ENCODE data around the gene F11R.
"Not testable (repeated sequence)": the region's sequence is repeated elsewhere in the genome, so short reads cannot be mapped to it uniquely, and the experiment has no call there.

Gene F11R

DNA sequence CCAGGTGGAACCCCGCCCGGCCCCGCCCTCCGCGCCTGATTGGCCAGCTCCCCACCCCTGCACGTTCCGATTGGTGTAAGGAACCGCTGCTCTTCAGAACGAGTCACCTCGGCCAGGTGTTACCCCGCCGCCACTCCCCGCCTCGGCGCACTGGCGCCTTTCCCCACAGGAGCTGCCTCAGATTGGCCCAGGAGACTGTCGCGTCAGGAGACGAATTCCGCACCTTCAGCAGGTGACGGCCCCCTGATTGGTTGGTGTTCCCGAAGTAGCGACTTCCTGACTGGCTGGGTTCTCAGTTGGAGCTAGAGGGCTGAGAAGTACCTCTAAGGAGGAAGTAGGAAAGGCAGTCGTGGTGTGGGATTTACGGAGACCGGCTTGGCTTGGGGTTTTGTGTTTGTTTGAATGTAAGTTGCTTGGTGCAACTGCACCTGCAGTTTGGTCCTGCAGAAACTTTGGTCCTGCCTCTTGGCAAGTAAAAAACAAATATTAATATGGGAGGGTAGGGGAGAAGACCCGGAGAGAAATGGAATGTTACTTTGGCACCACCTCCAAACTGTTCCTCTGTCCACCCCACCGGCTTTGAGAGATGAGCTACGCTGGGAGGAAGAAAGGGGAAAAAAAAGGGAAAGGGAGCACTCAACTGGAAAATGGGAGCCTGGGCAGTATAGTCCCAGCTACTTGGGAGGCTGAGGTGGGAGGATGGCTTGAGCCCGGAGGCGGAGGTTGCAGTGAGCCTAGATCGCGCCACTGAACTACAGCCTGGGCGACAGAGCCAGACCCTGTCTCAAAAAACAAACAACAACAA, 415 bp upstream of the F11R start:
- H3K79me1 ChIP-seq (replicated peaks; ENCODE audit: low read length, poor library complexity, severe bottlenecking), result no peaks in the 10 kb centered on the region
- H2BK15ac ChIP-seq (ENCODE audit: low read depth, poor library complexity, severe bottlenecking), result no peak overlapping the region
- H3K4me1 ChIP-seq (ENCODE audit: control insufficient read depth, insufficient read depth, low read depth, low read length), result peaks cover 9% of the 10 kb centered on the region
- peak overlapping the region; percentile 96 for H3K4me2 ChIP-seq (ENCODE audit: low read length, poor library complexity, severe bottlenecking)
- H3K36me3 ChIP-seq (ENCODE audit: control insufficient read depth in 1 of 2, insufficient read depth in 2 of 2, low read depth in 1 of 2, low read length in 2 of 2), result no peaks in the 10 kb centered on the region
- WGBS, result 17% methylated on average over 33 of the region's 34 CpGs
- no peak overlapping the region for H3K4ac ChIP-seq (ENCODE audit: low read depth in 1 of 2, low read length in 2 of 2)
- no peak overlapping the region for H2BK5ac ChIP-seq (ENCODE audit: low read depth, low read length, poor library complexity, severe bottlenecking)
- H2AFZ ChIP-seq (ENCODE audit: low read depth, low read length), result no peak overlapping the region
- H3K9me3 ChIP-seq (ENCODE audit: control insufficient read depth, low read length), result no peaks in the 10 kb centered on the region
- H4K91ac ChIP-seq (ENCODE audit: low read length), result no peak overlapping the region
- H2BK12ac ChIP-seq (ENCODE audit: low read length in 2 of 2), result no peak overlapping the region
- peaks cover 9 to 33% of the 10 kb centered on the region in 2 experiments for H3K27me3 ChIP-seq (ENCODE audit: control insufficient read depth in 1 of 2, insufficient read depth in 1 of 2, low read length in 2 of 2)
- no peak overlapping the region for H3K23ac ChIP-seq (ENCODE audit: low read length in 2 of 2)
- H3K27ac ChIP-seq (ENCODE audit: low read length, poor library complexity, severe bottlenecking), result no peak overlapping the region
- H2AK5ac ChIP-seq (ENCODE audit: low read length, severe bottlenecking), result no peak overlapping the region
- H3K9ac ChIP-seq (ENCODE audit: low read length), result peak overlapping the region; percentile 12
- H2BK120ac ChIP-seq (ENCODE audit: low read depth, low read length), result no peak overlapping the region
- peak; percentile 58 for DNase-seq
- no peak overlapping the region for H4K8ac ChIP-seq (ENCODE audit: low read length)
- H3K18ac ChIP-seq (ENCODE audit: low read depth in 1 of 2, low read length in 2 of 2), result no peak overlapping the region
- no peak overlapping the region for H3K14ac ChIP-seq (ENCODE audit: low read length in 2 of 2)
- H3K4me3 ChIP-seq (ENCODE audit: insufficient read depth in 1 of 2, low read depth in 1 of 2, low read length in 2 of 2), result peak overlapping the region; percentile 61 to 83

DNA sequence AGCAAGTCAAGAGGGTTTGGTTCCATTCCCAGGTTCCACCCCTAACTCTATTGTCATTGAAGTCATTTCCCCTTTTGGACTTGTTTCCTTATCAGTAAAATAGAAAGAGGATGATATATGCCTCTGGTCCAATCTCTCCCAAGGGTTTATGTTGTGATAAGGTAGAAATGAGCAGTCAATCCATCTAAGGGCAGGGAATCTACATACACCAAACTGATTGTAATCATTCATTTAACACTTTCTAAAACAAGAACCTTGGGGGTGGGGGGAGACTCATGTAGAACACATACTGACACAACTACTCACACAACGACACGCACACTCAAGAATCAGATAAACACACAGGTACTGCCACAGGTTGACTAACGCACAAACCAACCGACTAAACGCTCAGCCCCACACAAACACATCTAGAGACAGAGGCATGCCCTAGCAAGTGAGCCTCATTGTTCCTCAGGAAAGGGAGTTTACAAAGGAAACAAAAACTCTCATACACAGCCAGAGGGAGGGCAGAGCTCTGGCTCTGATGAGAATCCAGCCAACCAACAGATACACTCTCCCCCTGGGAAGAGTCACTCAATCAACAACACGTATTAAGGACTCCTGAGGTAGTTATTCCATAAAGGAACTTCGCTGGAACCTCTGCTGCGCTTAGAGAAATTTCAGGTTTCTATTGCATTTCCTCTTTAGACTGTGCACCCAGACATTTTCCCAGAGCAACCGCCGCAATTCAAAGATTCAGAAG, 1.0 kb downstream of the F11R start:
- Histone ChIP-seq H3K18ac (ENCODE audit: low read depth in 1 of 2, low read length in 2 of 2) (no peak overlapping the region), H3K27me3 (ENCODE audit: control insufficient read depth in 1 of 2, insufficient read depth in 1 of 2, low read length in 2 of 2) (peaks cover 9 to 33% of the 10 kb centered on the region in 2 experiments), H3K9ac (ENCODE audit: low read length) (peak overlapping the region; percentile 62), H2BK120ac (ENCODE audit: low read depth, low read length) (no peak overlapping the region), H2AFZ (ENCODE audit: low read depth, low read length) (no peak overlapping the region), H3K4me3 (ENCODE audit: insufficient read depth in 1 of 2, low read depth in 1 of 2, low read length in 2 of 2) (peak overlapping the region; percentile 61 to 83), H3K23ac (ENCODE audit: low read length in 2 of 2) (no peak overlapping the region), H4K91ac (ENCODE audit: low read length) (no peak overlapping the region), H3K4me2 (ENCODE audit: low read length, poor library complexity, severe bottlenecking) (peak overlapping the region; percentile 96), H2BK15ac (ENCODE audit: low read depth, poor library complexity, severe bottlenecking) (no peak overlapping the region), H3K14ac (ENCODE audit: low read length in 2 of 2) (no peak overlapping the region), H3K4me1 (ENCODE audit: control insufficient read depth, insufficient read depth, low read depth, low read length) (peaks cover 9% of the 10 kb centered on the region), H3K9me3 (ENCODE audit: control insufficient read depth, low read length) (no peaks in the 10 kb centered on the region), H3K4ac (ENCODE audit: low read depth in 1 of 2, low read length in 2 of 2) (no peak overlapping the region), H3K27ac (ENCODE audit: low read length, poor library complexity, severe bottlenecking) (no peak overlapping the region), H4K8ac (ENCODE audit: low read length) (no peak overlapping the region), H2AK5ac (ENCODE audit: low read length, severe bottlenecking) (no peak overlapping the region), H2BK12ac (ENCODE audit: low read length in 2 of 2) (no peak overlapping the region), H3K79me1 (replicated peaks; ENCODE audit: low read length, poor library complexity, severe bottlenecking) (no peaks in the 10 kb centered on the region), H3K36me3 (ENCODE audit: control insufficient read depth in 1 of 2, insufficient read depth in 2 of 2, low read depth in 1 of 2, low read length in 2 of 2) (no peaks in the 10 kb centered on the region), H2BK5ac (ENCODE audit: low read depth, low read length, poor library complexity, severe bottlenecking) (no peak overlapping the region)
- DNase-seq, result no peak
- WGBS, result 12% methylated on average over 10 of the region's 10 CpGs

DNA sequence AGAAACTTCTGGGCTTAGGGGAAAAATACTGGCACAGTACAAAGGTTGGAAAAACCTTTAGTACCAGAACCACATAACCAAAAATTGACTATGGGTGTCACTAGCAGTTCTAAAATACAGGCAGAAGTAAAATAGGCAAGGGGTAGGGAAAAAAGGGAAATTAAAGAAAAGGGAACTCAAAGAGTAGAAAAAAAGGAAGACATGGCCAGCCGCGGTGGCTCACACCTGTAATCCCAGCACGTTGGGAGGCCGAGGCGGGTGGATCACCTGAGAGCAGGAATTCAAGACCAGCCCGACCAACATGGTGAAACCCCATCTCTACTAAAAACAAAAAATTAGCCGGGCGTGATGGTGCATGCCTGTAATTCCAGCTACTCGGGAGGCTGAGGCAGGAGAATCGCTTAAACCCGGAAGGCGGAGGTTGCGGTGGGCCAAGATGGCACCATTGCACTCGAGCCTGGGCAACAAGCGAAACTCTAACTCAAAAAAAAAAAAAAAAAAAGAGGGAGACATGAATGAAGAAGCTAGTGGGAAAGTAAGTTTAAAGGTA, 1.8 kb downstream of the F11R start:
- H3K36me3 ChIP-seq (ENCODE audit: control insufficient read depth in 1 of 2, insufficient read depth in 2 of 2, low read depth in 1 of 2, low read length in 2 of 2); H2AK5ac ChIP-seq (ENCODE audit: low read length, severe bottlenecking); H4K8ac ChIP-seq (ENCODE audit: low read length); H3K14ac ChIP-seq (ENCODE audit: low read length in 2 of 2); H3K18ac ChIP-seq (ENCODE audit: low read depth in 1 of 2, low read length in 2 of 2); H3K27ac ChIP-seq (ENCODE audit: low read length, poor library complexity, severe bottlenecking); H3K9me3 ChIP-seq (ENCODE audit: control insufficient read depth, low read length); DNase-seq; H3K79me1 ChIP-seq (replicated peaks; ENCODE audit: low read length, poor library complexity, severe bottlenecking); H2BK15ac ChIP-seq (ENCODE audit: low read depth, poor library complexity, severe bottlenecking); H3K4ac ChIP-seq (ENCODE audit: low read depth in 1 of 2, low read length in 2 of 2); H3K9ac ChIP-seq (ENCODE audit: low read length); H2BK120ac ChIP-seq (ENCODE audit: low read depth, low read length); H2BK5ac ChIP-seq (ENCODE audit: low read depth, low read length, poor library complexity, severe bottlenecking); H2BK12ac ChIP-seq (ENCODE audit: low read length in 2 of 2); H2AFZ ChIP-seq (ENCODE audit: low read depth, low read length); H3K23ac ChIP-seq (ENCODE audit: low read length in 2 of 2); H3K4me3 ChIP-seq (ENCODE audit: insufficient read depth in 1 of 2, low read depth in 1 of 2, low read length in 2 of 2); H3K4me2 ChIP-seq (ENCODE audit: low read length, poor library complexity, severe bottlenecking); H4K91ac ChIP-seq (ENCODE audit: low read length); H3K4me1 ChIP-seq (ENCODE audit: control insufficient read depth, insufficient read depth, low read depth, low read length): not testable (repeated sequence)
- H3K27me3 ChIP-seq (ENCODE audit: control insufficient read depth in 1 of 2, insufficient read depth in 1 of 2, low read length in 2 of 2), result peaks cover 9 to 33% of the 10 kb centered on the region in 2 experiments
- WGBS, result 97% methylated on average over 14 of the region's 15 CpGs

DNA sequence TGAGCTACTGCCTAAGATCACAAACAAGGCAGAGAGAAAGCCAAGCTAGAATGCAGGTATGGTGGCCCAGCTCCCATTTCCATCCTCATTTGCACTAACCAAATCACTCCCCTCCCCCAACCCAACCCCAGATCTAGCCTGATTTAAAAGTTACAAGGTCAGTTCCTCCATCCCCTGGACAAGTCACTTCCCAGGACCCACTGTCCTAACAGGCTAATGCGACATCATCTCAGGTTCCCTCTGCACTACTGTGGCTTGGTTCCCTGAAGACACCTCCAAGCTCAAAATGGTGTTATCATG, 2.4 kb downstream of the F11R start:
- Histone ChIP-seq H3K4me2 (ENCODE audit: low read length, poor library complexity, severe bottlenecking) (no peak overlapping the region), H3K4ac (ENCODE audit: low read depth in 1 of 2, low read length in 2 of 2) (no peak overlapping the region), H3K23ac (ENCODE audit: low read length in 2 of 2) (no peak overlapping the region), H2BK12ac (ENCODE audit: low read length in 2 of 2) (no peak overlapping the region), H2BK5ac (ENCODE audit: low read depth, low read length, poor library complexity, severe bottlenecking) (no peak overlapping the region), H3K9ac (ENCODE audit: low read length) (no peak overlapping the region), H3K4me3 (ENCODE audit: insufficient read depth in 1 of 2, low read depth in 1 of 2, low read length in 2 of 2) (no peak overlapping the region), H2AK5ac (ENCODE audit: low read length, severe bottlenecking) (no peak overlapping the region), H3K9me3 (ENCODE audit: control insufficient read depth, low read length) (no peaks in the 10 kb centered on the region), H3K14ac (ENCODE audit: low read length in 2 of 2) (no peak overlapping the region), H2BK15ac (ENCODE audit: low read depth, poor library complexity, severe bottlenecking) (no peak overlapping the region), H3K27ac (ENCODE audit: low read length, poor library complexity, severe bottlenecking) (no peak overlapping the region), H2BK120ac (ENCODE audit: low read depth, low read length) (no peak overlapping the region), H3K27me3 (ENCODE audit: control insufficient read depth in 1 of 2, insufficient read depth in 1 of 2, low read length in 2 of 2) (peaks cover 9 to 33% of the 10 kb centered on the region in 2 experiments), H3K4me1 (ENCODE audit: control insufficient read depth, insufficient read depth, low read depth, low read length) (peaks cover 10% of the 10 kb centered on the region), H3K36me3 (ENCODE audit: control insufficient read depth in 1 of 2, insufficient read depth in 2 of 2, low read depth in 1 of 2, low read length in 2 of 2) (no peaks in the 10 kb centered on the region), H4K91ac (ENCODE audit: low read length) (no peak overlapping the region), H2AFZ (ENCODE audit: low read depth, low read length) (no peak overlapping the region), H3K79me1 (replicated peaks; ENCODE audit: low read length, poor library complexity, severe bottlenecking) (peaks cover 3% of the 10 kb centered on the region), H4K8ac (ENCODE audit: low read length) (no peak overlapping the region), H3K18ac (ENCODE audit: low read depth in 1 of 2, low read length in 2 of 2) (no peak overlapping the region)
- DNase-seq, result no peak
- 100% methylated on average over 1 of the region's 1 CpG for WGBS
